22Rv1 (cell line): ENCODE results near the gene CXCL17.

ENCODE experiments used
- ZFX ChIP-seq: fragments of 450-650 bp; IDR thresholded peaks from 2 replicates; pipeline ENCODE4 v1.6.1; 2017; ENCODE audit warnings: antibody characterized with exemption, borderline replicate concordance
- TF ChIP-seq, protein P1 (sequence below): fragments of 450-650 bp; IDR thresholded peaks from 2 replicates; pipeline ENCODE4 v1.5.1; 2017; ENCODE audit warnings: mild to moderate bottlenecking

DNA sequence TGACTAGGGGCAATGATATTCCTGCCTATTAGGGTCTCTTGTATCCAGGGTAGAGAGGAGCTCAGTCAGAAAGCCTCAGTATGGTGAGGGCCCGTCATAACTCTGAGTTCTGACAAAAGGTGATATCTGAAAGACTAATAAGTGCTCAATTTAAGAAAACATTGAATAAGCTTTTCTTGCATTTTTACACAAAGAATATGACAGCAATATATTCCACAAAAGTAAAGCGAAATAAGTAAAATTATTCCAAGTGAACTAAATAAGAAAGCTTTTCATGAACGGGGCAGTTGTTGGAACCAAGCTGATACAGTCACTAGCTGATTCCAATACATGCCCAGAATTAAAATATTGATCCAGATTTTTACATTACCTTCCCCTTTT lies 45.0 kb upstream of the CXCL17 start:
- TF ChIP-seq, protein P1, sequence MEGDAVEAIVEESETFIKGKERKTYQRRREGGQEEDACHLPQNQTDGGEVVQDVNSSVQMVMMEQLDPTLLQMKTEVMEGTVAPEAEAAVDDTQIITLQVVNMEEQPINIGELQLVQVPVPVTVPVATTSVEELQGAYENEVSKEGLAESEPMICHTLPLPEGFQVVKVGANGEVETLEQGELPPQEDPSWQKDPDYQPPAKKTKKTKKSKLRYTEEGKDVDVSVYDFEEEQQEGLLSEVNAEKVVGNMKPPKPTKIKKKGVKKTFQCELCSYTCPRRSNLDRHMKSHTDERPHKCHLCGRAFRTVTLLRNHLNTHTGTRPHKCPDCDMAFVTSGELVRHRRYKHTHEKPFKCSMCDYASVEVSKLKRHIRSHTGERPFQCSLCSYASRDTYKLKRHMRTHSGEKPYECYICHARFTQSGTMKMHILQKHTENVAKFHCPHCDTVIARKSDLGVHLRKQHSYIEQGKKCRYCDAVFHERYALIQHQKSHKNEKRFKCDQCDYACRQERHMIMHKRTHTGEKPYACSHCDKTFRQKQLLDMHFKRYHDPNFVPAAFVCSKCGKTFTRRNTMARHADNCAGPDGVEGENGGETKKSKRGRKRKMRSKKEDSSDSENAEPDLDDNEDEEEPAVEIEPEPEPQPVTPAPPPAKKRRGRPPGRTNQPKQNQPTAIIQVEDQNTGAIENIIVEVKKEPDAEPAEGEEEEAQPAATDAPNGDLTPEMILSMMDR: no peak
- TF ChIP-seq ZFX: no peak
